ENCODE data around the gene SAMD13.

Gene SAMD13

GRCh38 chr1:84347932-84348555 is 46.5 kb downstream of the SAMD13 start:
- DNase-seq: no peak

- no peak for DNase-seq
Observed at GRCh38 chr1:84348759-84349158, 47.3 kb downstream of the SAMD13 start.

GRCh38 chr1:84350104-84350503 is 48.6 kb downstream of the SAMD13 start:
- no peak for DNase-seq

- no peak for DNase-seq
Observed at GRCh38 chr1:84350550-84350949, 49.0 kb downstream of the SAMD13 start.

- no peak for DNase-seq
Observed at GRCh38 chr1:84352298-84353106, 51.0 kb downstream of the SAMD13 start.

- DNase-seq: no peak
Observed at GRCh38 chr1:84353695-84354094, 52.2 kb downstream of the SAMD13 start.

DNA sequence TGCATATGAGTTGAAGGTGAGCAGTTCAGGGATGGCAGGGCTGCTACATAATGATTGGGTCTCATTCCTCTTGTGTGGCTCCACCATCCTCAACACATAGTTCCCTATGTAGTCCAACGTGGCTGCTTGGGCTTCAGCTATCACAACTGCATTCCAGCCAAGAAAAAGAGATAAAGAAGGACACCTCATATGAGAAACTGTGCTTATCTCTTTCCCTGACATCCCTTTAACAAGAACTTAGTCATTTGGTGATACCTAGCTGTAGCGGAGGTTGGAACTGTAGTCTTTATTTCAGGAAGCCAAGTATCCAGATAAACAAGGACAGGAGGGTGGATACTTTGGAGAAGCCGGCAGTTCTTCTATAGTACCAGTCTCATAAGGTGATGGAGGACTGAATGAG is 54.0 kb downstream of the SAMD13 start:
- no peak for DNase-seq

DNA sequence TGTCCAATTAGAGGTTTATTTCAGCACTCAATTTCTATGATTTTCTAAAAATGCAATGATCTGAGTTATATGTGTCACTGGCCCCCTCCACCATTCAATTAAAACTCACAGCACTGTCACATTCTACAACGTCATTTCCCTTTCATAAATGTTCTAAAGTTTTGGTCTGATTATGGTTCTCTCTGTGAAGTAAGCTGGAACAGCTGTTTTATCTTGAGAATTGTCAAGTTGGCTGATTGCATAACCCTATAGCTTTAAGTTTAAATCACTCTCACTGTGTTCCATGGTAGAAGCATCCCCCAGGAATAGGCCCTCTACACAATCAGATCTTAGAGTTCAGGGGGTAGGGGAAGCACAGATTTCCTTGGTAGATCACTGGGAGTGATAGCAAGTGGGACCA is 55.4 kb downstream of the SAMD13 start:
- no peak for DNase-seq

GRCh38 chr1:84358695-84359094 is 57.2 kb downstream of the SAMD13 start:
- DNase-seq: no peak

DNA sequence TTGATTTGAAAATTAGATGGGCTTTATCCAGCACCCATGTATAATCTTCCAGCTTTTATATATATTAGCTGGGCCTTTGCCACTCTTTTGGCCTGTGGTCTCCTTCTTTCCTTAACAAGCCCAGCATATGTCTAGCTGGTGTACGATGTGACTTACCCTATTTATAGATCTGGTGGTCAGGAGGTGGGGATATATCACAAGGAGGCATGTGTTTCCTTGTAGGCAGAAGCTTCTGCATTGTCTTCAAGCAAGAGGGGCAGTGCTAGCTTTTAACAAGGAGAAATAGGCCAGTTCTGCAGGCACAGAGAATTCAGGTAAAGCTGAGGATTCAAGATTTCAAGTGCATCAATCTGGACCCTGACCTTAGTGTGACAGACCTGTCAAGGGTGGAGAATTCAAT is 58.8 kb downstream of the SAMD13 start:
- no peak for DNase-seq

- no peak for DNase-seq
Observed at GRCh38 chr1:84361796-84362195, 60.3 kb downstream of the SAMD13 start.

DNA sequence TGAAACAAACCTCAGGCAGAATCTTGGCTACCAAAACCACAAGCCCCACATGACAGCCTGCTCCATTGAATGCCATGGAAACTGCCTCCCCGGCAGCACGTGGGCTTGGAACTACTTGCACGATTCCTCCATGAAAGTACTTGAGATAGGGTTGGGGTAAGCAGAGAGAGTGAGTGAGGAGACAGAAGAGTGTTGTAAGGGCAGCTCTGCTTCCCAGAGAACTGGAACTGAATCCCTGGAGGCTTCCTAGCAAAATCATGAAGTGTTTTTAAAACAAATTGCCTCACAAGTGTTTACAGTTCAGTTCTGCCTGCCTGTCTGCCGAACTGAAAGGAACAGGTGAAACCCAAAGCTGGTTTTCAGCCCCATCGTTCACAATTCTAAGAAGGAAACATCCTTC is 61.5 kb downstream of the SAMD13 start:
- DNase-seq: no peak

GRCh38 chr1:84363622-84364021 is 62.1 kb downstream of the SAMD13 start:
- no peak for DNase-seq

GRCh38 chr1:84365225-84366221 is 64.0 kb downstream of the SAMD13 start:
- DNase-seq: no peak

- DNase-seq: no peak
Observed at GRCh38 chr1:84366786-84367185, 65.3 kb downstream of the SAMD13 start.

DNA sequence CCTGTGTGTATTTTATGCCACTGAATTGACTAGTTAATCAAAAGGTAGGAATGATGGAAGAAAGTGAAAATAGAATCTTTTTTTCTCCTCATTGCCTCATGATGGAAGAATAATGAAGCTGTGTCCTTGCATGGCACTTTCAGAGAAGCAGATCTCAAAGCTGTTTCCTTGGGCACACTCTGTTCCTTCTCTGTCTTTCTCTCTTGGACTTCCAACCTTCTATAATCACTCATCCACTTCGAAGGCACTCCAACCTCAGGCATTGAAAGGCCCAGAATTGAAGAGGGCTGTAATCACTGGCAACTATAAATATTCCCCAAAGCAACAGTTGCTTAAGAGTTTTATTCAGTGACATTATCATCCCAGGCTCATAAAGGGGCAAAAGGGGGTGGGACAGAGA is 65.7 kb downstream of the SAMD13 start:
- no peak for DNase-seq

DNA sequence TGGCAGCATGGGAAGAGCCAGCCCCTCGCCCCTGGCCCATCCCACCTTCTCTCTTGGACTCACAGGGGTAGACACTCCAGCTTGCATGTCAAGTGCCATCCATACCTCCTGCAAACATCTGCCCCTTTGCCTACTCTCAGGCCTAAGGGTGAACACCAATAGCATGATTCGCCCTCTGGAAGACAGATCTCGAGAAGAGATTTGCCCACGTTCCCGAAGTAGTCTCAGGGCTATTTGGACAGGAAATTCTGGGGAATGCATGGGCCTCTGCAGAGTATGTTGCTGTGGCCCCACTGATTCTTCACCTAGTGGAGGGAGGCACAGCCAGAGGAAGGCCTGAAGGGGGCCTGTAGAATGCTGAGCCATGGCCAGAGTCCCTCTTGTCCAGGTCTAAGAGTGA is 66.9 kb downstream of the SAMD13 start:
- DNase-seq: no peak

GRCh38 chr1:84370266-84370665 is 68.8 kb downstream of the SAMD13 start:
- DNase-seq: no peak

DNA sequence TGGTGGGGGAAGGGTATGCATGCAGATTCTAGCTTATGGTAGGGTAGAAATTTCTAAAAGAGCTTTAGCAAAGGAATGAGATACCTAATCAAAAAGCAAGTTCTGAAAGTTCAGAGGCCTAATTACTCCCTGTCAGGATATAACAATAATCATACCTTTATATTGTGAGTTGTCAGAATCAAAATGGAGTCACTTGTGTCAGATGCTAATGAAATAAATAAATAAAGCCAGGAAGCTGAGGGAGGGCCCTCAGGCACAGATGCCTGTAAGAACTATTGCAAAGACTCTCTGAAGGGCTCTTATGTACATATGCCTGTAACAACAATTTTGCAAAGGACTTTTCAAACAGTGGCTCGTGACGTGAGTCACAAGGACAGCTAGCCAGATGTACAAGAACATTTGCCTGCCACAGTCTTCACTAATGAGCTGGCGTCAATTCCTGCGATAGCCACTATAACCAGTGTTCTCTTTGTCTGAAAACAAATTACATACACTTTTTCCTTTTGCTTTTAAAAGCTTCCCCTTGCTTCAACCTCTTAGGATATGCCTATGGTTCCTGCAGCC is 69.4 kb downstream of the SAMD13 start:
- DNase-seq: no peak

DNA sequence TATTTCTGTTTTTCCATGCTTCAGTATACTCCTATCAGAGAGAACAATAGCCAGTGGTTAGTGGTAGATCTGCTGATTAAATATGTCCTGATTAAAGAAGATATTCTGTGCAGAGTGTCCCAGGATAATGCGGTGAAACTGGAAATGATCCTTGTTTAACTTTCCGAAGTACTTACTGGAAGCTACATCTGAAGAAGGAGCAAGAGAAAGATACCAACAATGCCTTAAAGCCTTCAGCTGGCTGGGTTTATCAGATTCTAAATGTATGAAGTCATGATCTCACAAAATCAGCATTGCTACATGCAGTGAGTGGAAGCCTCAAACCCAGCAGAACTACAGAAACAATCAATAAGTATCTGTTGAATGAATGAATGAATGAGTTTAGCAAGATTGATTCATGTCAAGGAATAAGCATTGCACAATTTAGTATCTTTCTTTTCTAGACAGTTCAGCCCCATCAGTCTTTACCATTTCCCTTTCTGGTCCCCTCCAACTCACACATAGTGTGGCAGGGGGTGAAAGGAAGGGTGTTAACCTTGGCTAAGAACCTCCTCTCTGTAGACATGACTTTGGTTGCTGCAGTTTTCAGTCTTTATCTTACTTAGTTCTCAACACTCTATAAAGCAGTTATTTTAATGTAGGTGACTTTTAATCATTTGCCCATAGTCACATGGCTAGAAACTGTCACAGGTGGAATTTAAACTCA is 72.1 kb downstream of the SAMD13 start:
- DNase-seq: no peak

- no peak for DNase-seq
Observed at GRCh38 chr1:84374991-84375696, 73.6 kb downstream of the SAMD13 start.

Data from SIG-M5 (cell line).